ENCODE results near the gene SLC25A51.

SLC25A51 gene

GRCh38 chr9:37951671-37952449, 47.9 kb upstream of the SLC25A51 start:
- Histone ChIP-seq H4K8ac (ENCODE audit: low read depth, low read length) (no peak overlapping the region), H3K4me3 (ENCODE audit: low read length in 2 of 2) (peak overlapping the region in 1 of 2 donors; percentile 28), H3K36me3 (replicated peaks in 1 of 2; ENCODE audit: control insufficient read depth in 2 of 2, insufficient read depth in 2 of 2, low read length in 2 of 2) (no peaks in the 10 kb centered on the region), H3K4me1 (ENCODE audit: control insufficient read depth in 2 of 2, insufficient read depth in 1 of 2, low read depth in 1 of 2, low read length in 2 of 2) (peaks cover 0 to 5% of the 10 kb centered on the region in 2 donors), H3K4ac (ENCODE audit: low read length) (no peak overlapping the region), H2AFZ (ENCODE audit: low read length) (no peak overlapping the region), H3K14ac (ENCODE audit: low read length) (no peak overlapping the region), H3K27ac (replicated peaks; ENCODE audit: low read length) (no peak overlapping the region), H3K18ac (ENCODE audit: low read length) (peak overlapping the region; percentile 35), H3K9ac (ENCODE audit: low read depth, low read length, poor library complexity) (no peak overlapping the region), H3K79me1 (ENCODE audit: low read depth, low read length) (no peaks in the 10 kb centered on the region), H2BK12ac (ENCODE audit: low read length) (no peak overlapping the region), H2BK15ac (ENCODE audit: low read length) (no peak overlapping the region), H2BK120ac (ENCODE audit: low read depth, low read length) (no peak overlapping the region), H3K4me2 (ENCODE audit: insufficient read depth, low read length, poor library complexity, severe bottlenecking) (no peak overlapping the region), H2AK5ac (ENCODE audit: low read depth, low read length) (peak overlapping the region; percentile 33), H2BK5ac (ENCODE audit: low read length) (no peak overlapping the region), H3K9me3 (replicated peaks in 1 of 2; ENCODE audit: control insufficient read depth in 2 of 2, insufficient read depth in 1 of 2, low read depth in 1 of 2, low read length in 2 of 2) (no peaks in the 10 kb centered on the region), H4K91ac (ENCODE audit: low read depth, low read length, poor library complexity) (no peak overlapping the region), H3K23ac (ENCODE audit: low read depth, low read length, poor library complexity) (no peak overlapping the region), H3K27me3 (ENCODE audit: control insufficient read depth in 3 of 3, insufficient read depth in 3 of 3, low read depth in 1 of 3, low read length in 3 of 3) (no peaks in the 10 kb centered on the region)
- no peak for DNase-seq (ENCODE audit: low spot score)
- no CpG with 5 or more reads among the region's 12 CpGs for WGBS, 2 donors (ENCODE audit: extremely low coverage in 2 of 2, insufficient read length in 2 of 2, insufficient replicate concordance in 1 of 2)

DNA sequence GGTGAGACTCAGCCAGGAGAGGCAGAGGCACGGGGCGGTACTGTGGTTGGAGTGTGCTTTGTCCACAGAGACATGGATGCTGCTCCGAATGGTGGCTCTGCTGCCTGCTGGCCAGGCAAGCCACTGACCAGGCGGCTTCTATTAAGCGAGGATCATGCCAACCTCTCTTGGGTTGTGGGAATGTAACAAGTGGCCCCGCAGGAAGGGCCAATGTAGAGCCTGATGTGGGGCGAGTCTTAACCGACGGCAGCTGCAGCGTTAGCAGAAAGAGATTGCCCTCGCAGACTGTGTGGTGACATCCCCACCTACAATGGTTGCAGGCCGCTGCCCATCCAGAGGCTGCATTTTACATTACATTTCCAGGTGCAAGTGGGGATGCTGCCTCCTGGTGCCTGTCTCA, 46.6 kb upstream of the SLC25A51 start:
- Histone ChIP-seq H3K14ac (ENCODE audit: low read length) (peak overlapping the region; percentile 43), H3K18ac (ENCODE audit: low read length) (peak overlapping the region; percentile 62), H2BK12ac (ENCODE audit: low read length) (no peak overlapping the region), H3K4me2 (ENCODE audit: insufficient read depth, low read length, poor library complexity, severe bottlenecking) (no peak overlapping the region), H2AFZ (ENCODE audit: low read length) (no peak overlapping the region), H4K91ac (ENCODE audit: low read depth, low read length, poor library complexity) (no peak overlapping the region), H3K27ac (replicated peaks; ENCODE audit: low read length) (no peak overlapping the region), H3K4ac (ENCODE audit: low read length) (peak overlapping the region; percentile 14), H3K9me3 (replicated peaks in 1 of 2; ENCODE audit: control insufficient read depth in 2 of 2, insufficient read depth in 1 of 2, low read depth in 1 of 2, low read length in 2 of 2) (no peaks in the 10 kb centered on the region), H3K79me1 (ENCODE audit: low read depth, low read length) (no peaks in the 10 kb centered on the region), H3K36me3 (replicated peaks in 1 of 2; ENCODE audit: control insufficient read depth in 2 of 2, insufficient read depth in 2 of 2, low read length in 2 of 2) (no peaks in the 10 kb centered on the region), H3K9ac (ENCODE audit: low read depth, low read length, poor library complexity) (peak overlapping the region; percentile 56), H2BK15ac (ENCODE audit: low read length) (peak overlapping the region; percentile 26), H2BK120ac (ENCODE audit: low read depth, low read length) (no peak overlapping the region), H3K23ac (ENCODE audit: low read depth, low read length, poor library complexity) (no peak overlapping the region), H3K4me3 (ENCODE audit: low read length in 2 of 2) (no peak overlapping the region), H2BK5ac (ENCODE audit: low read length) (no peak overlapping the region), H4K8ac (ENCODE audit: low read depth, low read length) (no peak overlapping the region), H2AK5ac (ENCODE audit: low read depth, low read length) (peak overlapping the region; percentile 35), H3K27me3 (ENCODE audit: control insufficient read depth in 3 of 3, insufficient read depth in 3 of 3, low read depth in 1 of 3, low read length in 3 of 3) (no peaks in the 10 kb centered on the region), H3K4me1 (ENCODE audit: control insufficient read depth in 2 of 2, insufficient read depth in 1 of 2, low read depth in 1 of 2, low read length in 2 of 2) (peaks cover 0 to 5% of the 10 kb centered on the region in 2 donors)
- DNase-seq (ENCODE audit: low spot score), result no peak
- WGBS, 2 donors (ENCODE audit: extremely low coverage in 2 of 2, insufficient read length in 2 of 2, insufficient replicate concordance in 1 of 2), result no CpG with 5 or more reads among the region's 12 CpGs

GRCh38 chr9:37949576-37949975, 45.6 kb upstream of the SLC25A51 start:
- Histone ChIP-seq H2BK5ac (ENCODE audit: low read length) (no peak overlapping the region), H3K4ac (ENCODE audit: low read length) (no peak overlapping the region), H4K8ac (ENCODE audit: low read depth, low read length) (no peak overlapping the region), H3K9me3 (replicated peaks in 1 of 2; ENCODE audit: control insufficient read depth in 2 of 2, insufficient read depth in 1 of 2, low read depth in 1 of 2, low read length in 2 of 2) (no peaks in the 10 kb centered on the region), H4K91ac (ENCODE audit: low read depth, low read length, poor library complexity) (no peak overlapping the region), H2BK120ac (ENCODE audit: low read depth, low read length) (no peak overlapping the region), H3K23ac (ENCODE audit: low read depth, low read length, poor library complexity) (no peak overlapping the region), H3K4me1 (ENCODE audit: control insufficient read depth in 2 of 2, insufficient read depth in 1 of 2, low read depth in 1 of 2, low read length in 2 of 2) (peaks cover 0 to 12% of the 10 kb centered on the region in 2 donors), H3K9ac (ENCODE audit: low read depth, low read length, poor library complexity) (no peak overlapping the region), H3K27me3 (ENCODE audit: control insufficient read depth in 3 of 3, insufficient read depth in 3 of 3, low read depth in 1 of 3, low read length in 3 of 3) (no peaks in the 10 kb centered on the region), H3K79me1 (ENCODE audit: low read depth, low read length) (no peaks in the 10 kb centered on the region), H2BK15ac (ENCODE audit: low read length) (no peak overlapping the region), H3K27ac (replicated peaks; ENCODE audit: low read length) (no peak overlapping the region), H2AFZ (ENCODE audit: low read length) (no peak overlapping the region), H3K36me3 (replicated peaks in 1 of 2; ENCODE audit: control insufficient read depth in 2 of 2, insufficient read depth in 2 of 2, low read length in 2 of 2) (no peaks in the 10 kb centered on the region), H3K4me2 (ENCODE audit: insufficient read depth, low read length, poor library complexity, severe bottlenecking) (no peak overlapping the region), H3K14ac (ENCODE audit: low read length) (peak overlapping the region; percentile 71), H3K18ac (ENCODE audit: low read length) (peak overlapping the region; percentile 36), H3K4me3 (ENCODE audit: low read length in 2 of 2) (peak overlapping the region in 1 of 2 donors; percentile 42), H2AK5ac (ENCODE audit: low read depth, low read length) (peak overlapping the region; percentile 73), H2BK12ac (ENCODE audit: low read length) (no peak overlapping the region)
- WGBS, 2 donors (ENCODE audit: extremely low coverage in 2 of 2, insufficient read length in 2 of 2, insufficient replicate concordance in 1 of 2), result no CpG with 5 or more reads among the region's 8 CpGs
- DNase-seq (ENCODE audit: low spot score), result no peak

DNA sequence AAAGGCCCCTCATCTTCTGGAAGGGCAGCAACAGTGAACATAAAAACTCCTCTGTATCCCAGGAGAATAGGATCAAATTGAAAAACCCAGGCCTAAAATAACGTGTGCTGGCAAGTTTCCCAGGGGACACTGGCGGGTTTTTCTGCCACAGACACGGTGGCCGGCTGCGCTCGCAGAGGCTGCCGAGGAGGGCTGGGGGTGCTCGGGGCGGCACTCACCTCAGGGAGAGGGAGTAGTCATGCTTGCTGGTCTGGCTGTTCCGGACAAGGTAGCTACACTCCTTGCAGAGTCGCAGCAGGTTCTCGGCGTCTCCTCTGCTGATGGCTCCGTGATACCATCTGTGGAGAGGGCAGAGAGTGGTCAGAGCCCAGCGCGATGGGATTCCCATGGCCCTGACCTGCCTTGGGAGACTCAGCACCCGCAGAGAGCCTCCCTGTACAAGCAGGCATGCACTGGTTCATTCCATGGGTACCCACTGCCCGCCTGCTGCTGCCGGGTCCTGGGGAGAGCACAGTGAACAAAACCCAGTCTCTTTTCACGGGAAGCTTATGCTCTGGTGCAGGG, 44.6 kb upstream of the SLC25A51 start:
- H3K9me3 ChIP-seq (replicated peaks in 1 of 2; ENCODE audit: control insufficient read depth in 2 of 2, insufficient read depth in 1 of 2, low read depth in 1 of 2, low read length in 2 of 2), result no peaks in the 10 kb centered on the region
- peaks cover 0 to 21% of the 10 kb centered on the region in 2 donors for H3K4me1 ChIP-seq (ENCODE audit: control insufficient read depth in 2 of 2, insufficient read depth in 1 of 2, low read depth in 1 of 2, low read length in 2 of 2)
- peak overlapping the region; percentile 37 for H2AK5ac ChIP-seq (ENCODE audit: low read depth, low read length)
- H3K36me3 ChIP-seq (replicated peaks in 1 of 2; ENCODE audit: control insufficient read depth in 2 of 2, insufficient read depth in 2 of 2, low read length in 2 of 2), result no peaks in the 10 kb centered on the region
- H2BK12ac ChIP-seq (ENCODE audit: low read length), result peak overlapping the region; percentile 52
- H3K18ac ChIP-seq (ENCODE audit: low read length), result peak overlapping the region; percentile 73
- H2BK5ac ChIP-seq (ENCODE audit: low read length), result no peak overlapping the region
- H3K79me1 ChIP-seq (ENCODE audit: low read depth, low read length), result no peaks in the 10 kb centered on the region
- peak overlapping the region; percentile 26 for H3K23ac ChIP-seq (ENCODE audit: low read depth, low read length, poor library complexity)
- peak overlapping the region; percentile 34 for H2BK15ac ChIP-seq (ENCODE audit: low read length)
- H3K4me2 ChIP-seq (ENCODE audit: insufficient read depth, low read length, poor library complexity, severe bottlenecking), result no peak overlapping the region
- H2AFZ ChIP-seq (ENCODE audit: low read length), result no peak overlapping the region
- peak overlapping the region; percentile 21 for H3K14ac ChIP-seq (ENCODE audit: low read length)
- no CpG with 5 or more reads among the region's 20 CpGs for WGBS, 2 donors (ENCODE audit: extremely low coverage in 2 of 2, insufficient read length in 2 of 2, insufficient replicate concordance in 1 of 2)
- H3K4me3 ChIP-seq (ENCODE audit: low read length in 2 of 2), result no peak overlapping the region
- no peak overlapping the region for H3K4ac ChIP-seq (ENCODE audit: low read length)
- H4K91ac ChIP-seq (ENCODE audit: low read depth, low read length, poor library complexity), result no peak overlapping the region
- peak overlapping the region; percentile 45 for H3K9ac ChIP-seq (ENCODE audit: low read depth, low read length, poor library complexity)
- DNase-seq (ENCODE audit: low spot score), result no peak
- no peak overlapping the region for H4K8ac ChIP-seq (ENCODE audit: low read depth, low read length)
- no peak overlapping the region for H3K27ac ChIP-seq (replicated peaks; ENCODE audit: low read length)
- no peak overlapping the region for H2BK120ac ChIP-seq (ENCODE audit: low read depth, low read length)
- H3K27me3 ChIP-seq (ENCODE audit: control insufficient read depth in 3 of 3, insufficient read depth in 3 of 3, low read depth in 1 of 3, low read length in 3 of 3), result no peaks in the 10 kb centered on the region

Data from neuronal stem cell (in vitro differentiated cells).